ENCODE results near the gene CLP1.
"Not testable (repeated sequence)": the region's sequence is repeated elsewhere in the genome, so short reads cannot be mapped to it uniquely, and the experiment has no call there.

Gene CLP1

GRCh38 chr11:57698843-57699365 lies 41.3 kb downstream of the CLP1 start:
- no peak for TF ChIP-seq CTCF (IDR thresholded peaks at IDR 0.05; ENCODE audit: low read depth, low read length, missing control alignments)
- DNase-seq (ENCODE audit: low read depth), result no peak
- no peak overlapping the region for H3K4me3 ChIP-seq (ENCODE audit: low read depth, low read length)
- in situ Hi-C loops (cut with HindIII; ENCODE audit: low sequenced_read_pairs), result no loop called here

GRCh38 chr11:57699813-57700212 lies 42.3 kb downstream of the CLP1 start:
- in situ Hi-C loops (cut with HindIII; ENCODE audit: low sequenced_read_pairs), result loop anchor here (5.0 kb wide), 1 partner anchor 33 kb away; the partner anchor contains the start of gene ZDHHC5
- no peak for TF ChIP-seq CTCF (IDR thresholded peaks at IDR 0.05; ENCODE audit: low read depth, low read length, missing control alignments)
- no peak for DNase-seq (ENCODE audit: low read depth)
- no peak overlapping the region for H3K4me3 ChIP-seq (ENCODE audit: low read depth, low read length)

- DNase-seq (ENCODE audit: low read depth), result no peak
- H3K4me3 ChIP-seq (ENCODE audit: low read depth, low read length), result no peak overlapping the region
- TF ChIP-seq CTCF (IDR thresholded peaks at IDR 0.05; ENCODE audit: low read depth, low read length, missing control alignments), result no peak
- in situ Hi-C loops (cut with HindIII; ENCODE audit: low sequenced_read_pairs), result loop anchor here (5.0 kb wide), 1 partner anchor 33 kb away; the partner anchor contains the start of gene ZDHHC5
Observed at GRCh38 chr11:57700425-57700824, 42.9 kb downstream of the CLP1 start.

- H3K4me3 ChIP-seq (ENCODE audit: low read depth, low read length), result no peak overlapping the region
- DNase-seq (ENCODE audit: low read depth), result no peak
- in situ Hi-C loops (cut with HindIII; ENCODE audit: low sequenced_read_pairs), result loop anchor here (5.0 kb wide), 1 partner anchor 36 kb away; the partner anchor contains the start of gene ZDHHC5
- no peak for TF ChIP-seq CTCF (IDR thresholded peaks at IDR 0.05; ENCODE audit: low read depth, low read length, missing control alignments)
Observed at GRCh38 chr11:57703341-57703740, 45.8 kb downstream of the CLP1 start.

GRCh38 chr11:57704932-57705331 lies 47.4 kb downstream of the CLP1 start:
- TF ChIP-seq CTCF (IDR thresholded peaks at IDR 0.05; ENCODE audit: low read depth, low read length, missing control alignments), result no peak
- DNase-seq (ENCODE audit: low read depth), result no peak
- in situ Hi-C loops (cut with HindIII; ENCODE audit: low sequenced_read_pairs), result loop anchor here (5.0 kb wide), 1 partner anchor 38 kb away; the partner anchor contains the start of gene ZDHHC5
- no peak overlapping the region for H3K4me3 ChIP-seq (ENCODE audit: low read depth, low read length)

- DNase-seq (ENCODE audit: low read depth); in situ Hi-C loops (cut with HindIII; ENCODE audit: low sequenced_read_pairs); H3K4me3 ChIP-seq (ENCODE audit: low read depth, low read length): not testable (repeated sequence)
Observed at GRCh38 chr11:57705432-57705831, 47.9 kb downstream of the CLP1 start.

- DNase-seq (ENCODE audit: low read depth), result no peak
- in situ Hi-C loops (cut with HindIII; ENCODE audit: low sequenced_read_pairs), result loop anchor here (5.0 kb wide), 1 partner anchor 102 kb away; no protein-coding TSS in a partner anchor
- no peak for TF ChIP-seq CTCF (IDR thresholded peaks at IDR 0.05; ENCODE audit: low read depth, low read length, missing control alignments)
- H3K4me3 ChIP-seq (ENCODE audit: low read depth, low read length), result no peak overlapping the region
Observed at GRCh38 chr11:57709802-57710367, 52.3 kb downstream of the CLP1 start.
